WTC11 (cell line): ENCODE measurements around the gene UBAP1L. TPM values are rescaled to one million over a fixed set of nuclear protein-coding genes. Genes with fewer than 3 reads are reported as not detected.

Experiments used
- ATAC-seq: fragments of 200-7000 bp; cut with Tn5 transposase; 2 replicates; pipeline ENCODE4 v1.10.0; 2021; ENCODE audit warnings: mild to moderate bottlenecking, moderate library complexity
- CTCF ChIA-PET: fragments of 300-600 bp; sonication (Branson Sonifier 250); formaldehyde crosslinking; loops from one replicate; lab custom pipeline; 2021; ENCODE audit warnings: antibody characterized with exemption; lab: Charles Lee
- POLR2A ChIA-PET: fragments of 350-600 bp; sonication (Branson Sonifier 250); formaldehyde crosslinking; loops from one replicate; lab custom pipeline; 2021; ENCODE audit warnings: antibody characterized with exemption; lab: Charles Lee
- DNase-seq: peaks from one replicate; pipeline ENCODE4 v3.0.0; 2021; ENCODE audit warnings: low spot score
- H3K27ac Mint-ChIP-seq: 2 replicates; pipeline ENCODE4 v1.8.0; 2021; ENCODE audit warnings: mixed read lengths
- H3K27me3 Mint-ChIP-seq: 2 replicates; pipeline ENCODE4 v1.8.0; 2021; ENCODE audit warnings: low read depth, mild to moderate bottlenecking, moderate library complexity, mixed read lengths
- H3K36me3 Mint-ChIP-seq: 2 replicates; pipeline ENCODE4 v1.8.0; 2021; ENCODE audit warnings: mixed read lengths
- H3K4me1 Mint-ChIP-seq: 2 replicates; pipeline ENCODE4 v1.8.0; 2022; ENCODE audit warnings: mixed read lengths
- H3K4me3 Mint-ChIP-seq: 2 replicates; pipeline ENCODE4 v1.8.0; 2021; ENCODE audit warnings: mild to moderate bottlenecking, moderate library complexity, mixed read lengths
- H3K9me3 Mint-ChIP-seq: 2 replicates; pipeline ENCODE4 v1.8.0; 2021; ENCODE audit warnings: mixed read lengths
- ATF1 ChIP-seq: sonication (generic); formaldehyde crosslinking; IDR thresholded peaks from 2 replicates; pipeline ENCODE4 v1.8.1; 2023; ENCODE audit warnings: mild to moderate bottlenecking, moderate library complexity, missing genetic modification reagents
- CBFB ChIP-seq: sonication (generic); formaldehyde crosslinking; IDR thresholded peaks from 2 replicates; pipeline ENCODE4 v1.8.1; 2022; ENCODE audit warnings: mild to moderate bottlenecking, low read depth, missing genetic modification reagents
- ELF4 ChIP-seq: sonication (generic); formaldehyde crosslinking; IDR thresholded peaks from 2 replicates; pipeline ENCODE4 v1.8.1; 2022; ENCODE audit warnings: low read depth, mild to moderate bottlenecking, moderate library complexity, missing genetic modification reagents
- EMX1 ChIP-seq: fragments of 250-450 bp; sonication (Bioruptor Pico); IDR thresholded peaks from 2 replicates; pipeline ENCODE4 v1.8.0; 2021; ENCODE audit warnings: mild to moderate bottlenecking
- ESRRA ChIP-seq: sonication (generic); formaldehyde crosslinking; IDR thresholded peaks from 2 replicates; pipeline ENCODE4 v1.8.1; 2022; ENCODE audit warnings: mild to moderate bottlenecking, missing genetic modification reagents, borderline replicate concordance
- FOXK1 ChIP-seq: sonication (generic); formaldehyde crosslinking; IDR thresholded peaks from 2 replicates; pipeline ENCODE4 v1.8.0; 2022; ENCODE audit warnings: mild to moderate bottlenecking, moderate library complexity, missing genetic modification reagents
- FOXP4 ChIP-seq: sonication (generic); formaldehyde crosslinking; IDR thresholded peaks from 2 replicates; pipeline ENCODE4 v1.8.0; 2022; ENCODE audit warnings: mild to moderate bottlenecking, missing genetic modification reagents
- GABPB1 ChIP-seq: sonication (generic); formaldehyde crosslinking; IDR thresholded peaks from 2 replicates; pipeline ENCODE4 v1.8.1; 2023; ENCODE audit warnings: mild to moderate bottlenecking, missing genetic modification reagents
- JAZF1 ChIP-seq: fragments of 250-450 bp; sonication (Bioruptor Pico); IDR thresholded peaks from 2 replicates; pipeline ENCODE4 v1.9.0; 2021; ENCODE audit warnings: moderate library complexity, mild to moderate bottlenecking, inconsistent platforms
- MAX ChIP-seq: sonication (generic); formaldehyde crosslinking; IDR thresholded peaks from 2 replicates; pipeline ENCODE4 v1.8.0; 2022; ENCODE audit warnings: mild to moderate bottlenecking, missing genetic modification reagents
- MLX ChIP-seq: sonication (generic); formaldehyde crosslinking; IDR thresholded peaks from 2 replicates; pipeline ENCODE4 v1.8.1; 2023; ENCODE audit warnings: mild to moderate bottlenecking, missing genetic modification reagents, moderate library complexity
- MYBL2 ChIP-seq: sonication (generic); formaldehyde crosslinking; IDR thresholded peaks from 2 replicates; pipeline ENCODE4 v1.8.1; 2023; ENCODE audit warnings: mild to moderate bottlenecking, moderate library complexity, missing genetic modification reagents
- NFATC4 ChIP-seq: fragments of 250-450 bp; sonication (Bioruptor Pico); IDR thresholded peaks from 2 replicates; pipeline ENCODE4 v1.9.0; 2021; ENCODE audit warnings: mild to moderate bottlenecking
- NFYB ChIP-seq: sonication (generic); formaldehyde crosslinking; conservative IDR thresholded peaks from 2 replicates; pipeline ENCODE4 v1.8.0; 2022; ENCODE audit warnings: low read depth, missing genetic modification reagents
- PRRX2 ChIP-seq: fragments of 250-450 bp; sonication (Bioruptor Pico); IDR thresholded peaks from 2 replicates; pipeline ENCODE4 v1.8.0; 2021; ENCODE audit warnings: mild to moderate bottlenecking
- SMAD3 ChIP-seq: sonication (generic); formaldehyde crosslinking; IDR thresholded peaks from 2 replicates; pipeline ENCODE4 v1.8.0; 2022; ENCODE audit warnings: missing genetic modification reagents, mild to moderate bottlenecking, borderline replicate concordance
- TCF7 ChIP-seq: sonication (generic); formaldehyde crosslinking; IDR thresholded peaks from 2 replicates; pipeline ENCODE4 v1.8.0; 2022; ENCODE audit warnings: mild to moderate bottlenecking, low read depth, missing genetic modification reagents, moderate library complexity
- TEAD1 ChIP-seq: sonication (generic); formaldehyde crosslinking; IDR thresholded peaks from 2 replicates; pipeline ENCODE4 v1.8.0; 2022; ENCODE audit warnings: mild to moderate bottlenecking, missing genetic modification reagents
- TEAD4 ChIP-seq: sonication (generic); formaldehyde crosslinking; IDR thresholded peaks from 2 replicates; pipeline ENCODE4 v1.8.0; 2022; ENCODE audit warnings: mild to moderate bottlenecking, missing genetic modification reagents
- ZBTB21 ChIP-seq: sonication (generic); formaldehyde crosslinking; IDR thresholded peaks from 2 replicates; pipeline ENCODE4 v1.8.1; 2023; ENCODE audit warnings: mild to moderate bottlenecking, missing genetic modification reagents, borderline replicate concordance
- ZNF396 ChIP-seq: fragments of 250-450 bp; sonication (Bioruptor Pico); IDR thresholded peaks from 2 replicates; pipeline ENCODE4 v1.8.0; 2021; ENCODE audit warnings: mild to moderate bottlenecking, moderate library complexity, borderline replicate concordance
- ZNF416 ChIP-seq: fragments of 250-450 bp; sonication (Bioruptor Pico); IDR thresholded peaks from 2 replicates; pipeline ENCODE4 v1.9.0; 2021; ENCODE audit warnings: mild to moderate bottlenecking, inconsistent platforms
- ZNF423 ChIP-seq: fragments of 250-450 bp; sonication (Bioruptor Pico); IDR thresholded peaks from 2 replicates; pipeline ENCODE4 v2.1.2; 2022; ENCODE audit warnings: mild to moderate bottlenecking, moderate library complexity
- total RNA-seq: library from RNA; stranded (reverse); gene quantifications from 3 replicates; pipeline ENCODE4 v1.2.3, GENCODE V29; 2021

UBAP1L gene
- total RNA-seq, 1 experiment from 2014 or later = 2.0 TPM

GRCh38 chr15:65085207-65085753, 29.7 kb downstream of the UBAP1L start:
- ChIA-PET POLR2A (interaction anchor here (0.6 to 3.3 kb wide), 2 partner anchors 16 to 36 kb away, joined by 3 to 12 read pairs; no protein-coding TSS in a partner anchor), CTCF (interaction anchor here (0.6 to 15.1 kb wide), 12 partner anchors 8 to 432 kb away, joined by 3 to 308 read pairs (median 6); partner anchors contain the start of gene RASL12)
- TF ChIP-seq ZBTB21 (0 out of 2 replicates have a peak, but pooled peaks have one; percentile 21), SMAD3 (CRISPR knock-in tag) (no peak)
- H3K36me3 Mint-ChIP-seq = no peaks in the 10 kb centered on the region
- H3K27ac Mint-ChIP-seq = no peak overlapping the region
- H3K9me3 Mint-ChIP-seq = no peaks in the 10 kb centered on the region
- H3K4me3 Mint-ChIP-seq = no peak overlapping the region
- peaks cover 76% of the 10 kb centered on the region for H3K4me1 Mint-ChIP-seq
- ATAC-seq = no peak
- DNase-seq = no peak
- peaks cover 10% of the 10 kb centered on the region for H3K27me3 Mint-ChIP-seq

GRCh38 chr15:65084500-65085206, 30.3 kb downstream of the UBAP1L start:
- no peak overlapping the region for H3K4me3 Mint-ChIP-seq
- H3K27me3 Mint-ChIP-seq = peaks cover 10% of the 10 kb centered on the region
- 0 out of 2 replicates have a peak overlapping the region, but pooled peaks have one; percentile 6 for H3K27ac Mint-ChIP-seq
- H3K4me1 Mint-ChIP-seq = peaks cover 76% of the 10 kb centered on the region
- CTCF ChIA-PET = interaction anchor here (0.6 to 15.1 kb wide), 12 partner anchors 9 to 432 kb away, joined by 3 to 308 read pairs (median 8); partner anchors contain the start of genes KBTBD13 and RASL12
- H3K36me3 Mint-ChIP-seq = no peaks in the 10 kb centered on the region
- ATAC-seq (no peak), DNase-seq (no peak)
- H3K9me3 Mint-ChIP-seq = no peaks in the 10 kb centered on the region
- POLR2A ChIA-PET = interaction anchor here (3.3 kb wide), 1 partner anchor 17 kb away, joined by 12 read pairs; no protein-coding TSS in a partner anchor
- no peak for TF ChIP-seq NFYB
- no peak for TF ChIP-seq TCF7 (CRISPR knock-in tag)
- no peak for TF ChIP-seq TEAD4
- TF ChIP-seq GABPB1 = no peak
- TF ChIP-seq ATF1 (CRISPR knock-in tag) = no peak
- TF ChIP-seq PRRX2 (CRISPR knock-in tag) = no peak

- H3K4me3 Mint-ChIP-seq = peak overlapping the region; percentile 52
- ChIA-PET POLR2A (interaction anchor here (0.6 to 3.3 kb wide), 3 partner anchors 16 to 23 kb away, joined by 5 to 12 read pairs (median 11); partner anchors contain the start of gene RASL12), CTCF (interaction anchor here (0.5 to 15.1 kb wide), 18 partner anchors 10 to 203 kb away, joined by 3 to 308 read pairs (median 4); partner anchors contain the start of genes CLPX and RASL12)
- peak; percentile 42 for DNase-seq
- peak overlapping the region; percentile 83 for H3K27ac Mint-ChIP-seq
- no peaks in the 10 kb centered on the region for H3K9me3 Mint-ChIP-seq
- peak; percentile 40 for ATAC-seq
- TF ChIP-seq MAX (no peak), ESRRA (no peak), CBFB (CRISPR knock-in tag) (no peak), MLX (CRISPR knock-in tag) (no peak), FOXK1 (CRISPR knock-in tag) (peak; percentile 47; the same call in 1 of the 2 replicates)
- peaks cover 16% of the 10 kb centered on the region for H3K27me3 Mint-ChIP-seq
- H3K36me3 Mint-ChIP-seq = no peaks in the 10 kb centered on the region
- peaks cover 72% of the 10 kb centered on the region for H3K4me1 Mint-ChIP-seq
These were observed 31.7 kb downstream of the UBAP1L start for GRCh38 chr15:65083262-65083701.

GRCh38 chr15:65082303-65082953, 32.6 kb downstream of the UBAP1L start:
- POLR2A ChIA-PET = interaction anchor here (2.1 to 3.3 kb wide), 2 partner anchors 15 to 19 kb away, joined by 11 to 12 read pairs; partner anchors contain the start of gene RASL12
- CTCF ChIA-PET = interaction anchor here (1.1 to 15.1 kb wide), 13 partner anchors 11 to 203 kb away, joined by 3 to 308 read pairs (median 10); partner anchors contain the start of gene RASL12
- Mint-ChIP-seq H3K27ac (peak overlapping the region; percentile 83), H3K36me3 (no peaks in the 10 kb centered on the region), H3K9me3 (no peaks in the 10 kb centered on the region), H3K4me1 (peaks cover 73% of the 10 kb centered on the region), H3K27me3 (peaks cover 22% of the 10 kb centered on the region)
- ATAC-seq = peak; percentile 48
- TF ChIP-seq NFATC4 (CRISPR knock-in tag) = no peak
- no peak for TF ChIP-seq ELF4 (CRISPR knock-in tag)
- TF ChIP-seq ZNF423 (CRISPR knock-in tag) = no peak
- TF ChIP-seq FOXP4 (CRISPR knock-in tag) = no peak
- no peak for TF ChIP-seq EMX1 (CRISPR knock-in tag)
- no peak for TF ChIP-seq MYBL2 (CRISPR knock-in tag)
- no peak for TF ChIP-seq ZNF416
- no peak for TF ChIP-seq PRRX2 (CRISPR knock-in tag)
- TF ChIP-seq ESRRA = no peak
- no peak for TF ChIP-seq GABPB1
- TF ChIP-seq JAZF1 = no peak
- TF ChIP-seq ZNF396 (CRISPR knock-in tag) = no peak
- TF ChIP-seq TEAD1 (CRISPR knock-in tag) = no peak
- TF ChIP-seq, all 79 proteins: peak for 0
- peak overlapping the region; percentile 52 for H3K4me3 Mint-ChIP-seq
- DNase-seq = peak; percentile 48
